Cortex of kidney (tissue), 1 donor: ENCODE measurements around the gene TM4SF20.
"Not testable (repeated sequence)": the region's sequence is repeated elsewhere in the genome, so short reads cannot be mapped to it uniquely, and the experiment has no call there.

ENCODE experiments used
- DNase-seq: peaks from one replicate; lab custom pipeline; 2025; lab: John Stamatoyannopoulos, UW

The TM4SF20 gene

DNA sequence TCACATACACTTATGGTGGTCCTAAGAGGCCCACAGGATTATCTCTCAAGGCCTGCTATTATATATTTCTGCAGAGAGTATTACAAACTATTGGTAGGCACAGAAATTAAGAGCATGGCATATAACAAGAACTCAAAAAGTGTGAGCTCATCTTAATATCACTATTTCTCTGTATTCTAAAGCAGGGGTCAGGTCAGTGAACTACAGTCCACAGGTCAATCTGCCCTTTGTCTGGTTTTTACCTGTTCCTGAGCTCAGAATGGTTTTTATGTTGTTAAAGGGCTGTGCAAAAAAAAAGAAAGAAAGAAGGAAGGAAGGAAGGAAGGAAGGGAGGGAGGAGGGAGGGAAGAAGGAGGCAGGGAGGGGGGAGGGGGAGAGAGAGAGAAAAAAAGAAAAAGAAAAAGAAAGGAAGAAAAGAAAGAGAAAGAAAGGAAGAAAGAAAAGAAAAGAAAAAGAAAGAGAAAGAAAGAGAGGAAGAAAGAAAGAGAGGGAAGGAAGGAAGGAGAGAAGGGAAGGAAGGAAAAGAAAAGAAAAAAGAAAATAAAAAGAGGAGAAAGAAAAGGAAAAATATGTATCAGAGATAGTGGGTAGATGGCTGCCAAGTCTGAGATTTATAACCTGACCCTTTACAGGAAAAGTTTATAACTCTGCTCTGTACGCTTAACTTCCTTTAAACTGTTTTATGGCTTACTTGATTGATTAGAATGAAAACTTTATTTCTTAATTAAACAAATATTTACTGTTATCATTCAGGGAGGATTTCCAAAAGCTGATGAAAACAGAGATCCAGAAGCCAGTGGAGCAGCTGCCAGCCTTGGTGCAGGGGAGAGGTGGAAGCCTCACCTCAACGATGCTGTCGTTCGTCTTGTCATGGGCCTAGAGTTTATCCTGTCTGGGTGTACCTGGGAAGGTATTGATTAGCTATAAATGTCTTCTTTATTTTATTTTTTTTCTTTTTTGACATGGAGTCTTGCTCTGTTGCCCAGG lies 19.9 kb upstream of the TM4SF20 start:
- no peak for DNase-seq

DNA sequence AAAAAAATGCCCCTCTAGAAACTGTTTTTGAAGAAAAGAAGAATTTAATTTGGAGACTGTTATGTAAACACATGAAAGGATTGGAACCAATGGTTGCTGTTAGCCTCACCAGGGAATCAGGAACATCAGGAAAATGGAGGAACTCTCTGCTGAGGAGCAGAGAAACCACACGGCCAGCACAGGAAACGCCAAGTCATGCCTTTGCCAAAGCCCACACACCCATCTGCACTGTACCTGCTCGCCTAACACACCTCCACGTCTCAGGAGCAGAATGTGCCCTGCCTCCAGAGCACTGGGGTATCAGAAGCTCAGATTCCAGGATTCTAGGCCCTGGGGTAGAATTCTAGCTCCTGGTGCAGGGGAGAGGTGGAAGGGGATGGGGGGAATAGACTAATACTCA lies 18.5 kb upstream of the TM4SF20 start:
- no peak for DNase-seq

- DNase-seq = no peak
These were observed 16.4 kb upstream of the TM4SF20 start for GRCh38 chr2:227395556-227395955.

DNA sequence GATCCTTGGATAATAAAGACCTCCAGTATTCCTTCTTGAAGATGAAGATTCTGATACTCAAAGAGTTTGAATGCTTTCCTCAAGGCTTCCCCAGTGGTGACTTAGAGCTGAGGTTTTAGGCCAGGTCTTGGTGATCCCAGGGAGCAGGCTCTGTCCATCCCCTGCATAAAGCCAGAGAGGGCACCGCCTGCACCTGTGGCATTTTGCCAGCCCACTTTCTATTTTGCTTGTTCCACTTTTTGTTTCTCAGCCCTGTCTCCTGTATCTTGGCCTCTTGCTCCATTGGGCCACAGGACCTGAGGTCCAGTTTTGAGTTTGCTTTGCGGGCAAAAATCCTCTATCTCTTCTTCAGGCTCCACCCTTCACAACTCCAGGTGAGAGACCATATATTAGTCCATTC lies 15.3 kb upstream of the TM4SF20 start:
- DNase-seq = no peak

GRCh38 chr2:227390468-227391256 lies 11.6 kb upstream of the TM4SF20 start:
- no peak for DNase-seq

GRCh38 chr2:227389661-227390060 lies 10.6 kb upstream of the TM4SF20 start:
- DNase-seq = no peak

- DNase-seq = no peak
These were observed 10.1 kb upstream of the TM4SF20 start for GRCh38 chr2:227389231-227389630.

DNA sequence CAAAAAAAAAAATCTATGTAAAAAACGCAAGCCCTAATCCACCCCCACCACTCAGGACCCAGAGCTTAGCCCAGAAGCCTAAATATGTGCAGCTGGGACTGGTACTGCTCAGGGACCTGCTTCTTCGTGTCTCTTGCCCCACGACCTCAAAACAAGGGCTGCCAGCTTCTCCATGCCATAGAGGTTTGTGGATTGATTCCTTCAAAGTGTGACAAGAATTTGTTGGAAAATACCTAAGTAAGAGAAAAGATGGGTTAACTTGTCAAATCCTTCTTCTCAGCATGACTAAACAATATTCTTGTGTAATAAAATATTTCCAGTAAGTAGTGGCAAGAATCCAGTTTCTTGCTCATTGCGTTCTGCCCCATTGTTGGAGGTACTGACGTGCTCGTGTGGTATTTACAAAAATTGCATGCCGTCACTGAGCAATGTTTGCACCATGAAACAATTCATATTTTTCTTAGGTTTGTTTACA lies 9.5 kb upstream of the TM4SF20 start:
- DNase-seq = no peak

DNA sequence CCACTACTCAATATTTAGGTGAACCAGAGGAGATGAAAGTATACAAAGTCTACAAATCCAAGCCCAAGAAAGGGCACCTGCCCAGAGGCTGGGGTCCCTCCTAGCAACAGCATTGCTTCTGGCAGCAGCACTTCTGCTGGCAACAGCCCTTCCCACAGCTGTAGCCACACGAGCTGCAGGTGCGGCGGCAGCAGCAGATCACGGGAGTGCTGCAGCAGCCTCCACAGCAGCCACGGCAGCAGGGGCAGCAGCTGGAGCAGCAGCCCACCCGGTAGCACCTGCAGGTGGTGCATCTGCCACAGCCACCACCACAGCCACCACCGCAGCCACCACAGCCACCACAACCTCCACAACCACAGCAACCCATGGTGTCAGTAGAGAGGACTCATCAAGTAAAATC lies 8.5 kb upstream of the TM4SF20 start, which contains the start of gene SCYGR1:
SCYGR1 (minus strand) TSS at position 367 of the 400 bp plus-strand sequence; CDS start at position 367, 0 bp downstream.
- not testable (repeated sequence) for DNase-seq

DNA sequence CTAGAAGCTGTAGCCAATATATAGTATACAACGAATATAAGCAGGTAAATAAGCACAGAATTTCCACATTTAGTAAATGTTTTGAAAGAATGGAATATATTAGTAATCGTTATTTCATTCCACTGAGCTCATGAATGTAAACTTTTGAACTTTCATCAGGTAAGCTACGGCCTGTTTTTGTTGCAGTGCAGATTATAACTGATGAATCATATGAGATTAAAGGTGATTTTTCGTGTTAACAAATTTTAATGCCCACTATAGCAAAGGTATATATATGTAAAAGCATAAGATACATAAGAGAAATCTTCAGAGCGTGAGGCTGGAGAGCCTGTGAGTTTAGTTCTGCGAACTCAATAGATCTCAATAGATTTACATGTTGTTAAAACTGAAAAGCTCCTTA lies 7.5 kb upstream of the TM4SF20 start:
- DNase-seq = no peak

GRCh38 chr2:227383686-227384085 lies 4.6 kb upstream of the TM4SF20 start:
- DNase-seq = no peak

- not testable (repeated sequence) for DNase-seq
These were observed 3.2 kb upstream of the TM4SF20 start for GRCh38 chr2:227382241-227382835.

GRCh38 chr2:227378371-227378782 lies 729 bp downstream of the TM4SF20 start:
- DNase-seq = no peak

DNA sequence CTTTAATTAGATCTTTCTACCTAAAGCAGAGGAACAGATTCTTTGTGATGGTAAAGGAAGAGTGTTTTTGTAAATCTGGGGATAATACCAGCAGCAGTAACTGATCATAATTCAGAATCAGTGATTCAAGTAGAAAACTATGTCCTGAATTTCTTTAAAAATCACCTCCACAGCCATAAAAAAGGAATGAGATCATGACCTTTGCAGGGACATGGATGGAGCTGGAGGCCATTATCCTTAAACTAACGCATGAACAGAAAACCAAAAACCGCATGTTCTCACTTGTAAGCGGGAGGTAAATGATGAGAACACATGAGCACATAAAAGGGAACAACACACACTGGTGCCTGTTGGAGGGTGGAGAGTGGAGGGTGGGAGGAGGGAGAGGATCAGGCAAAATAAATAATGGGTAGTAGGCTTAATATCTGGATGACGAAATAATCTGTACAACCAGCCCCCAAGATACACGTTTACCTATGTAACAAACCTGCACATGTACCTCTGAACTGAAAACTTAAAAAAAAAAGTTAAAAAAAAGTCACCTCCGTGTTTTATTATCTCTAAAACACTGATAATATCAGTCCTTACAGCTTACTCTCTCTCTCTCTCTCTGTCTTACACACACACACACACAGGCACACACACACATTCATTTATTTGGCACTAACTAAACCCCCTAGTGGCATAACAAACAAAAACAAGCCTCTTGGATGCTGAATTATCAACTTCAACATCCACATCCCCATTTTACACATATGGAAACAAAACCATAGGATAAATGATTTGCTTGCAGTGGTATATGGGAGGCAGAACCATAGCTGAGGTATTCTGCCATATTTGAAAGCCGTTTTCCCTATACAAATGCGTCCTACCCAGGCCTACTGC lies 1.4 kb downstream of the TM4SF20 start:
- no peak for DNase-seq

- DNase-seq = no peak
These were observed 2.3 kb downstream of the TM4SF20 start for GRCh38 chr2:227376656-227377396.

DNA sequence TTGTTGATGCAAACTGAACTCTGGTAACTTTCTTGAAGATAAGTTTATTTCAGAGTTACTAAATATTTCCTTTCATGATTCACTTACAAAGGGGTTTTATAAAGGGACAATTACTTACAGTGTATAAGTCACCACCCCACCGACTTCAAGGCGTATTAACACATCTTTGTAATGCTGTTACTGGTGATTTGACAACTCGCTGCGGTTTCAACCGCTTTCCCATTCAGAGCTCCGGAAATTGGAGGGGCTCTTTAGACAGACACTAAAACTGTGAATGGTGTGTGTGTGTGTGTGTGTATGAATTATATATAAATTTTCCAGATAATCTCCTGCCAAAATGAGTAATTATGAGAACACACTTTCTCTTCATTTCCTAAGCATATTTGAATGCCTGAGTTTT lies 4.9 kb downstream of the TM4SF20 start:
- DNase-seq = no peak

DNA sequence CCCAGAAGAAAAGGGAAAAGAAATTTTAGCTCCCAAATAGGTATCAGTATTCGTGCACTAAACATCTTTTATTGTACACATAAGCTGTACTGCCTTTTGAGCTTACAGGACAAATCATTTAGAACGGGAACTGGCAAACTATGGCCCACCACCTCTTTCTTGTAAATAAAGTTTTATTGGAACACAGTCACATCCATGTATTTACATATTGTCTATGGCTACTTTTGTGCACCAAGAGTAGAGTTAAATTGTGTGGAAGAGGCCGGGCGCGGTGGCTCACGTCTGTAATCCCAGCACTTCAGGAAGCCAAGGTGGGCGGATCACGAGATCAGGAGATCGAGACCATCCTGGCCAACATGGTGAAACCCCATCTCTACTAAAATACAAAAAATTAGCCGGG lies 5.7 kb downstream of the TM4SF20 start:
- no peak for DNase-seq

DNA sequence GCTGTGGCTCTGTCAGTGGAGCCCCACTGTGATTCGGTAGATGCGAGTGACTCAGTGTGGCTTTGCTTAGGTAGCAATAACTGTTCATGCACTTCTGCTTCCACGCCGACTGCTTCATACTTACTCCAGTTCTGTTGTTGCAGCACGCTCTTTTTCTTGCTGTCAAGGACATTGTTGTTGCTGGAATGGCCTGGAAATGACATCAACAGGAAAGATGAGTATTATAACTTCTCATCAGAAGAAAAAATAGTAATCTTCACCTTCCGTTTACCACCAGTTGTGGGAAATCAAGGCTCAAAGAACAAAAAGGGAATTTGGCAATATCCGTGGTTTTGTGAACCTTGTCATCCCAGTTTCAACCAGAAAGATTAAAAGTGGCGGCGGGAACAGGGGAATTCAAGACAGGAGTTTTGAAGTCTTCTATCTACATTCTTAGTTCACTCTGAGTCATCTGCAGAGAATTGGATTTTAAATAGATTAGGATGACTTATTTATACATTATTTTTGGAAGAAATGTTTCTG lies 8.3 kb downstream of the TM4SF20 start:
- DNase-seq = no peak

GRCh38 chr2:227370092-227370491 lies 9.0 kb downstream of the TM4SF20 start:
- no peak for DNase-seq

DNA sequence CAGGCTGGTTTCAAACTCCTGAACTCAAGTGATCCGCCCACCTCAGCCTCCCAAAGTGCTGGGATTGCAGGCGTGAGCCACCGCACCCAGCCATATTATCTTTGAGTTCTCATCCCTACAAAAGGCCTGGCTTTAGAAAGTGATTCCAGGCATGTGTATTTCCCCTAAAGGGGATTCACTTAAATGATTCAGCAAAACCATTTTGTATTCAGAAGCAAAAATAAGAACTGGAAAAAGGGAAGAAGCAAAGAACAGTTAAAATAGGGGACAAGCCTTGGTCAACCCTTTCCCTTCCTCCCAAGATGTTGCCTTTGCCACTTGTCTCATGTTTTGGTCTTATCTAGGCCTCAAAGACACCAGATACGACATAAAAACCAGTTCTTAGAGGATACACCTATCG lies 10.5 kb downstream of the TM4SF20 start:
- no peak for DNase-seq
